Tibial artery (tissue), 4 donors: ENCODE results near the gene OGT.

Source experiments
- DNase-seq, 2 donors: peaks; one replicate each; pipeline ENCODE4 v3.0.0-alpha.2; 2019
- H3K27ac ChIP-seq, 2 donors: fragments of 200-600 bp; sonication (generic) in 1 of 2; 1 replicate in 1 of 2; 2 replicates in 1 of 2; pipeline ENCODE4 v1.5.1; 2018 to 2019; ENCODE audit warnings: mild to moderate bottlenecking in 1 of 2
- H3K27me3 ChIP-seq, 2 donors: fragments of 200-600 bp; sonication (generic) in 1 of 2; one replicate each; pipeline versions ENCODE4 v1.5.1 to v1.6.0; 2016 to 2019
- H3K36me3 ChIP-seq, 3 donors: fragments of 200-600 bp; sonication (generic) in 2 of 3; one replicate each; pipeline ENCODE4 v1.5.1; 2016 to 2019; ENCODE audit warnings: mild to moderate bottlenecking in 2 of 3
- H3K4me1 ChIP-seq, 4 donors: fragments of 200-600 bp; sonication (generic) in 2 of 4; 1 replicate in 3 of 4; 2 replicates in 1 of 4; pipeline ENCODE4 v1.5.1; 2016 to 2019
- H3K4me3 ChIP-seq, 2 donors: fragments of 200-600 bp; sonication (generic) in 1 of 2; 1 replicate in 1 of 2; 2 replicates in 1 of 2; pipeline ENCODE4 v1.5.1; 2018 to 2019; ENCODE audit warnings: mild to moderate bottlenecking in 2 of 2
- H3K9me3 ChIP-seq, 3 donors: fragments of 200-600 bp; sonication (generic) in 1 of 3; one replicate each; pipeline ENCODE4 v1.5.1; 2016 to 2019
- intact Hi-C: fragments of 100-400 bp; cut with DNase I; formaldehyde crosslinking; loops from one replicate; pipeline ENCODE4 v1.15.0; 2023; ENCODE audit warnings: low total_unique reads
- TF ChIP-seq, protein P1 (sequence below), 2 experiments: fragments of 200-600 bp in 1 of 2; fragments of 450-650 bp in 1 of 2; IDR thresholded peaks; one replicate each; pipeline ENCODE4 v1.5.1; 2017 to 2019; ENCODE audit warnings: antibody characterized with exemption in 2 of 2, mild to moderate bottlenecking in 1 of 2, moderate library complexity in 1 of 2

Gene OGT

DNA sequence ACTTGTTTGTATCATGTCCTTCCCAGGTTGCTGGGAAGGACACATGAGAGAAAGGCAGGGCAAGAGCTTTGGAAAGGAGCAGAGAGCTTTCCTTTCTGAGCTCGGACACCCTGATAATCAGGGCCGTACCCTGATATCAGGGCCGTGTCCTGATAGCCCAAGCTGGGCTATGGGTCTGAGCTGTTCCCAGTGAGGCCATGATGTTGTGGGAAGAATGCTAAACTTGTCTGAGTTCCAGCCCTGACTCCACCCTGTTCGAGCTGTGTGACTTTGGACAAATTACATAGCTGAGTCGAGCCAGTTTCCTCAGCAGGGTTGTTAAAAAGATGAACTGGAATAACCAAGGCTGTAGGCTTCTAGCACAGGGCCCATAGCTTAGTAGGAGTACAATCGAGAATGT lies 88.7 kb downstream of the OGT start:
- Histone ChIP-seq H3K4me3 (no peak overlapping the region), H3K27me3 (no peaks in the 10 kb centered on the region), H3K27ac (peak overlapping the region in 1 of 2 donors; percentile 82), H3K36me3 (no peaks in the 10 kb centered on the region), H3K4me1 (peaks cover 0 to 20% (median 8%) of the 10 kb centered on the region in 4 donors), H3K9me3 (no peaks in the 10 kb centered on the region)
- TF ChIP-seq, protein P1, sequence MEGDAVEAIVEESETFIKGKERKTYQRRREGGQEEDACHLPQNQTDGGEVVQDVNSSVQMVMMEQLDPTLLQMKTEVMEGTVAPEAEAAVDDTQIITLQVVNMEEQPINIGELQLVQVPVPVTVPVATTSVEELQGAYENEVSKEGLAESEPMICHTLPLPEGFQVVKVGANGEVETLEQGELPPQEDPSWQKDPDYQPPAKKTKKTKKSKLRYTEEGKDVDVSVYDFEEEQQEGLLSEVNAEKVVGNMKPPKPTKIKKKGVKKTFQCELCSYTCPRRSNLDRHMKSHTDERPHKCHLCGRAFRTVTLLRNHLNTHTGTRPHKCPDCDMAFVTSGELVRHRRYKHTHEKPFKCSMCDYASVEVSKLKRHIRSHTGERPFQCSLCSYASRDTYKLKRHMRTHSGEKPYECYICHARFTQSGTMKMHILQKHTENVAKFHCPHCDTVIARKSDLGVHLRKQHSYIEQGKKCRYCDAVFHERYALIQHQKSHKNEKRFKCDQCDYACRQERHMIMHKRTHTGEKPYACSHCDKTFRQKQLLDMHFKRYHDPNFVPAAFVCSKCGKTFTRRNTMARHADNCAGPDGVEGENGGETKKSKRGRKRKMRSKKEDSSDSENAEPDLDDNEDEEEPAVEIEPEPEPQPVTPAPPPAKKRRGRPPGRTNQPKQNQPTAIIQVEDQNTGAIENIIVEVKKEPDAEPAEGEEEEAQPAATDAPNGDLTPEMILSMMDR (IDR thresholded peaks at IDR 0.05): no peak
- DNase-seq: peak in 1 of 2 donors; percentile 22
- intact Hi-C loops: no loop called here

DNA sequence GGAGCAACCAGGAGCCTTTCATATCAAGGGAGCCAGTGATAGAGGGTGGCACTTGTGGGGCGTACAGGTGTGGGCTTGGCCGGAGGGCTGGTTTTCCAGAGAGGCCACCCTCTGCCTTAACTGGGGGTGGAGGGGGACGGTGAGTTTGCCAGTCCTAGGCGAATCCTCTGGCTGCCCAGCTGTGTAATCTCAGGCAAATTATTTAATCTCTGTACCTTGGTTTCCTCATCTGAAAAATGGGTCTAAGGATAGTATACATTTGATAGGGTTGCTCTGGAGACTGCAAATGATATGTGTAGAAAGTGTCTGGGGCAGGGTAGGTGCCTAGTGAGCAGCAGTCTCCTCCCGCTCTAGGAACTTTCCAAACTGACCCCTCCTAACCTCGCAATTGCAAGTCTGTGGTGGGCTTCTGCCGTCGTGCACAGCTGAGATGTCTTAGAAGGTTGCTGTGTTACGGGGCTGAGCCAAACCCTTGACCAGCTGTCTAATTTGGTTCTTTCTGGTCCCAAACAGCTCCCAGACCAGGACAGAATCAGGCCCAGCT lies 89.2 kb downstream of the OGT start:
- Histone ChIP-seq H3K36me3 (no peaks in the 10 kb centered on the region), H3K9me3 (no peaks in the 10 kb centered on the region), H3K27ac (peak overlapping the region; percentile 65 to 82), H3K4me1 (peaks cover 0 to 20% (median 8%) of the 10 kb centered on the region in 4 donors), H3K27me3 (no peaks in the 10 kb centered on the region), H3K4me3 (no peak overlapping the region)
- intact Hi-C loops: no loop called here
- TF ChIP-seq, protein P1 (IDR thresholded peaks at IDR 0.05): no peak
- no peak for DNase-seq

DNA sequence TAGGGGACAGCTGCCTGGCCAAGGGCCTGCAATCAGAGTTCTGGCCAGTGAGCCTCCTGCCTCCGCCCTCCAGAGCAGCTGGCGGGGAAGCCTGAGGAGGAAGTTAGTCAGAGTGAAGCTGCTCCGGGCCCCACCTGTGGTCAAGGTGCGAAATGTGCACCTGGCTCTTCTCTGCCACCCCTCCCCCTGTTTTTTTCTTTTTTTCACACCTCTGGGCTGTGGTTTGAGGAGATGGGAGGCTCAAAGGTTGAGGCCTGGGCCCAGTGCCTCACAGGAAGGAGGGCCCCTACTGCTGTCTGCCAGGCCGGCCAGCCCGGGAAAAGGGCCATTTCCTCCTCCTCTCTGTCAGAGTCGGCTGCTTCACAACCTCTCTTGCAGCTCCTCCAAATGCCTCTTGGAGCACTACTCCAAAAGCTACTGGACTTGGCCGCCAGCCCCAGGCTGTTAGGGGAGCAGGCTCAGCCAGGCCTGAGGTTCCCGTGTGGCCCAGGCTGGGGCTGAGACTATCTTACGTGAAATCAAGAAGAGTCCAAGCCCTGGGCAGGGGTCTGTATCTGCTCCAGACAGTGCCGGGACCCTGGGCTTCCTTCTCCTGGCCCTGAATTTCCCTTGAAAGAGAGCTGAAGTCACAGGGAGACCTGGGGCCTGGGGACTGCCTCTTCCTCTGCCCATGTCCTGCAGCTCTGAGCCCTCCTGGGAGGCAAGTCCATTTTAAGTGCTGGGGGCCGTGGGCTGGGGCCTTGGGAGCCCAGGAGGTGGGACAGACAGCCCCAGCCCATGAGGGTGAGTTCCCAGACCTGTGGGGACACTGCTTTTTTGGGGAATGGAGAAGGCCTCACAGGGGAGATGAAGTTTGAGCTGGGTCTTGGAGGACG lies 89.9 kb downstream of the OGT start:
- Histone ChIP-seq H3K4me1 (peaks cover 0 to 20% (median 8%) of the 10 kb centered on the region in 4 donors), H3K27me3 (no peaks in the 10 kb centered on the region), H3K36me3 (no peaks in the 10 kb centered on the region), H3K9me3 (no peaks in the 10 kb centered on the region), H3K27ac (peak overlapping the region; percentile 65 to 82), H3K4me3 (no peak overlapping the region)
- peak; percentile 74 to 85 for DNase-seq
- TF ChIP-seq, protein P1 (IDR thresholded peaks at IDR 0.05): no peak
- intact Hi-C loops: no loop called here

DNA sequence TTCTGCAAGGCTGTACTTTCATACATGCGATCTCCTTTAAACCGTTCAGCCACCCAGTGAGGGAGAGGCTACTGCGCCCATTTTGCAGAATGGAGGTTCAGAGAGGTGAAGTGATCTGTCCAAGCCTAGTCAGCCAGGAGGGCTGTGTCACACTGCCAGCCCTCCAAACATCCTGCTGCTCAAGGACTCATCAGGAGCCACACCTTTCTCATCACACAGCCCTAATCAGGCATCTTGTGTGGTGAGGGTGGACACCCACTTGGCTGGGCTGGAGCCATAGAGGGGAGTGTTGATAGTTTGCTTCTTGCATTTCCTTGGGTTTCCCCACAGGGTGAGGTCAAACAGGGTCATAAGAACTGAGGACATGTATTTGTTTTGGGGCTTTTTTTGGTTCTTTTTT lies 90.8 kb downstream of the OGT start:
- Histone ChIP-seq H3K9me3 (no peaks in the 10 kb centered on the region), H3K27ac (peak overlapping the region in 1 of 2 donors; percentile 65), H3K27me3 (no peaks in the 10 kb centered on the region), H3K4me3 (no peak overlapping the region), H3K4me1 (peaks cover 0 to 20% (median 8%) of the 10 kb centered on the region in 4 donors), H3K36me3 (no peaks in the 10 kb centered on the region)
- DNase-seq: no peak
- intact Hi-C loops: no loop called here
- TF ChIP-seq, protein P1 (IDR thresholded peaks at IDR 0.05): no peak

DNA sequence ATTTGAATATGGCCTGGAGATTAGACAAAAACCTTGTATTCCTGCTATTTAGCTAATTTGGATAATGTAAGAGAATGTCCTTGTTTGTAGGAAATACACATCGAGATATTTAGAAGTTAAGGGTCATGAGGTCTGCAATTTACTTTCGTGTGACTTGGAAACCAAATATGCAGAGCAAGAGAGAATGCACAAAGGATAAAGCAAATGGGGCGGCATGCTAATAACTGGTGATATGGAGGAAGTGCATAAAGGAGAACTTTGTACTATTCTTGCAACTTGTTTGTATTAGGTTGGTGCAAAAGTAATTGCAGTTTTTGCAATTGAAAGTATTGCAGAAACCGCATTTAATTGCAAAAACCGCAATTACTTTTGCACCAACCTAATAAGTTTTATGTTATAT lies 92.6 kb downstream of the OGT start:
- Histone ChIP-seq H3K4me3 (no peak overlapping the region), H3K4me1 (peaks cover 0 to 20% (median 8%) of the 10 kb centered on the region in 4 donors), H3K27me3 (no peaks in the 10 kb centered on the region), H3K9me3 (no peaks in the 10 kb centered on the region), H3K36me3 (no peaks in the 10 kb centered on the region), H3K27ac (no peak overlapping the region)
- TF ChIP-seq, protein P1 (IDR thresholded peaks at IDR 0.05): no peak
- DNase-seq: no peak
- intact Hi-C loops: no loop called here
